SU-DHL-6 (cell line): ENCODE measurements around the gene CALM3.
"Not testable (repeated sequence)": the region's sequence is repeated elsewhere in the genome, so short reads cannot be mapped to it uniquely, and the experiment has no call there.

Source experiments
- H2AFZ ChIP-seq: fragments of 200-600 bp; sonication (generic); 2 replicates; pipeline ENCODE4 v1.6.1; 2014; ENCODE audit warnings: low read depth, mild to moderate bottlenecking, moderate library complexity, mixed read lengths, antibody characterized with exemption, low read length; ENCODE audit not compliant: severe bottlenecking
- H3F3A ChIP-seq: fragments of 200-600 bp; shearing (Covaris generic); 2 replicates; pipeline ENCODE4 v1.6.0; 2016; ENCODE audit warnings: antibody characterized with exemption, mild to moderate bottlenecking; ENCODE audit not compliant: insufficient read depth
- H3K27ac ChIP-seq: fragments of 200-600 bp; sonication (generic); 2 replicates; pipeline ENCODE4 v1.5.1; 2016; ENCODE audit warnings: low read depth, mild to moderate bottlenecking, low read length, moderate library complexity, mixed read lengths
- H3K27me3 ChIP-seq: fragments of 200-600 bp; sonication (generic), shearing (Covaris generic); 2 replicates; pipeline ENCODE4 v1.6.0; 2014; ENCODE audit warnings: mild to moderate bottlenecking, low read length
- H3K36me3 ChIP-seq: fragments of 200-600 bp; sonication (generic); 2 replicates; pipeline ENCODE4 v1.6.1; 2014; ENCODE audit warnings: mild to moderate bottlenecking, low read length, mixed read lengths
- H3K4me2 ChIP-seq: fragments of 300-600, 200-600 bp; shearing (Covaris generic), sonication (generic); 2 replicates; pipeline ENCODE4 v1.6.0; 2014; ENCODE audit warnings: low read length, low read depth, mild to moderate bottlenecking; ENCODE audit not compliant: poor library complexity, severe bottlenecking
- H3K4me3 ChIP-seq: fragments of 200-600 bp; sonication (generic); 2 replicates; pipeline ENCODE4 v1.5.1; 2014; ENCODE audit warnings: antibody characterized with exemption, low read length, mild to moderate bottlenecking, mixed read lengths; ENCODE audit not compliant: insufficient read depth, poor library complexity, severe bottlenecking
- H3K79me2 ChIP-seq: fragments of 200-600 bp; sonication (generic); 2 replicates; pipeline ENCODE4 v1.6.1; 2014; ENCODE audit warnings: mild to moderate bottlenecking, low read length, moderate library complexity; ENCODE audit not compliant: insufficient read depth
- H3K9ac ChIP-seq: fragments of 200-600 bp; sonication (generic); 2 replicates; pipeline ENCODE4 v1.7.0; 2014; ENCODE audit warnings: mild to moderate bottlenecking, low read length
- H3K9me2 ChIP-seq: fragments of 200-600 bp; sonication (generic); replicated peaks from 2 replicates; pipeline ENCODE4 v1.6.1; 2014; ENCODE audit warnings: low read length; ENCODE audit not compliant: insufficient read depth
- H3K9me3 ChIP-seq: fragments of 200-600 bp; sonication (generic); 2 replicates; pipeline ENCODE4 v1.6.1; 2014; ENCODE audit warnings: low read length, mixed read lengths; ENCODE audit not compliant: insufficient read depth
- H4K20me1 ChIP-seq: fragments of 200-600 bp; sonication (generic); 2 replicates; pipeline ENCODE4 v1.6.1; 2014; ENCODE audit warnings: low read depth, mild to moderate bottlenecking, antibody characterized with exemption, low read length, moderate library complexity, mixed read lengths
- CTCF ChIP-seq: fragments of 200-600 bp; sonication (generic); IDR thresholded peaks from one replicate; pipeline ENCODE4 v1.5.1; 2017; ENCODE audit warnings: antibody characterized with exemption, mild to moderate bottlenecking, low read length, moderate library complexity; ENCODE audit not compliant: insufficient read depth, poor library complexity, severe bottlenecking
- EZH2phosphoT487 ChIP-seq: fragments of 200-600 bp; sonication (generic), shearing (Covaris generic); conservative IDR thresholded peaks from 2 replicates; pipeline ENCODE4 v1.6.1; 2018; ENCODE audit warnings: mild to moderate bottlenecking, antibody characterized with exemption, low read length, moderate library complexity, mixed read lengths

The CALM3 gene

GRCh38 chr19:46555628-46556280 lies 45.4 kb upstream of the CALM3 start:
- H3K27me3 ChIP-seq, result no peaks in the 10 kb centered on the region
- H3K27ac ChIP-seq, result no peak overlapping the region
- H3K4me2 ChIP-seq, result no peak overlapping the region
- H3K9me2 ChIP-seq, result no peaks in the 10 kb centered on the region
- no peak overlapping the region for H3K9ac ChIP-seq
- no peaks in the 10 kb centered on the region for H3F3A ChIP-seq
- no peaks in the 10 kb centered on the region for H3K79me2 ChIP-seq
- H3K4me3 ChIP-seq, result no peak overlapping the region
- no peaks in the 10 kb centered on the region for H3K9me3 ChIP-seq
- TF ChIP-seq EZH2phosphoT487, result no peak
- TF ChIP-seq CTCF, result no peak
- no peaks in the 10 kb centered on the region for H3K36me3 ChIP-seq
- no peak overlapping the region for H2AFZ ChIP-seq
- no peaks in the 10 kb centered on the region for H4K20me1 ChIP-seq

- H3K9me2 ChIP-seq, H3K9ac ChIP-seq, H3K79me2 ChIP-seq, H3K9me3 ChIP-seq, H3K27ac ChIP-seq, H3K4me3 ChIP-seq, H2AFZ ChIP-seq, H3F3A ChIP-seq, H3K27me3 ChIP-seq, H4K20me1 ChIP-seq, H3K4me2 ChIP-seq, H3K36me3 ChIP-seq: not testable (repeated sequence)
These were observed 44.7 kb upstream of the CALM3 start for GRCh38 chr19:46556471-46556870.

GRCh38 chr19:46559203-46559602 lies 41.9 kb upstream of the CALM3 start:
- H3K9ac ChIP-seq, result no peak overlapping the region
- H3K27me3 ChIP-seq, result no peaks in the 10 kb centered on the region
- no peaks in the 10 kb centered on the region for H3F3A ChIP-seq
- H3K4me3 ChIP-seq, result no peak overlapping the region
- no peaks in the 10 kb centered on the region for H3K9me2 ChIP-seq
- H2AFZ ChIP-seq, result no peak overlapping the region
- no peaks in the 10 kb centered on the region for H3K9me3 ChIP-seq
- no peak overlapping the region for H3K4me2 ChIP-seq
- H3K27ac ChIP-seq, result no peak overlapping the region
- no peak for TF ChIP-seq EZH2phosphoT487
- TF ChIP-seq CTCF, result no peak
- no peaks in the 10 kb centered on the region for H3K36me3 ChIP-seq
- H3K79me2 ChIP-seq, result no peaks in the 10 kb centered on the region
- no peaks in the 10 kb centered on the region for H4K20me1 ChIP-seq

- H3K4me2 ChIP-seq, H3K27ac ChIP-seq, H3K9me2 ChIP-seq, H3K79me2 ChIP-seq, H4K20me1 ChIP-seq, H3F3A ChIP-seq, H3K36me3 ChIP-seq, H3K9me3 ChIP-seq, H2AFZ ChIP-seq, H3K9ac ChIP-seq, H3K4me3 ChIP-seq, H3K27me3 ChIP-seq: not testable (repeated sequence)
These were observed 41.5 kb upstream of the CALM3 start for GRCh38 chr19:46559675-46560074.
